HEK293 (cell line): ENCODE results near the gene DDN.

ENCODE experiments used
- CTCF ChIA-PET: fragments of 350-600 bp; formaldehyde crosslinking; extraction: SDS; loops from one replicate; lab custom pipeline; 2021; ENCODE audit warnings: antibody characterized with exemption; lab: Yijun Ruan, JAX
- POLR2A ChIA-PET: fragments of 300-600 bp; formaldehyde crosslinking; extraction: SDS; loops from one replicate; lab custom pipeline; 2020; ENCODE audit warnings: antibody characterized with exemption, inconsistent platforms; lab: Yijun Ruan, JAX
- H3K27ac ChIP-seq: fragments of 200-500 bp; sonication (Bioruptor generic); 2 replicates; pipeline ENCODE4 v1.5.1; 2014; ENCODE audit warnings: low read depth, low read length, control low read depth, inconsistent platforms; ENCODE audit errors: extremely low read depth
- H3K36me3 ChIP-seq, 2 experiments: fragments of 200-500 bp in 1 of 2; sonication (Bioruptor generic) in 1 of 2; 1 replicate in 1 of 2; 2 replicates in 1 of 2; pipeline ENCODE4 v1.5.1; 2014 to 2017; ENCODE audit warnings: inconsistent platforms in 2 of 2, low read length in 2 of 2; ENCODE audit not compliant: control insufficient read depth in 2 of 2, insufficient read depth in 1 of 2
- H3K4me1 ChIP-seq: fragments of 200-500 bp; sonication (Bioruptor generic); 2 replicates; pipeline ENCODE4 v1.5.1; 2014; ENCODE audit warnings: mild to moderate bottlenecking, low read length, inconsistent platforms; ENCODE audit not compliant: control insufficient read depth, insufficient read depth
- H3K4me3 ChIP-seq: 2 replicates; pipeline ENCODE4 v1.5.1; 2011; ENCODE audit warnings: low read depth, mild to moderate bottlenecking, control low read depth, low read length, moderate library complexity
- H3K9me3 ChIP-seq: fragments of 200-500 bp; sonication (Bioruptor generic); 2 replicates; pipeline ENCODE4 v1.5.1; 2014; ENCODE audit warnings: low read depth, low read length, inconsistent platforms; ENCODE audit not compliant: control insufficient read depth, insufficient read depth
- BCL6B ChIP-seq: fragments of 450-650 bp; formaldehyde crosslinking; IDR thresholded peaks from 2 replicates; pipeline ENCODE4 v1.5.1; 2017; ENCODE audit warnings: missing biosample characterization, missing genetic modification characterization
- KLF8 ChIP-seq: fragments of 450-650 bp; formaldehyde crosslinking; IDR thresholded peaks from 2 replicates; pipeline ENCODE4 v1.5.1; 2016; ENCODE audit warnings: missing biosample characterization, missing genetic modification characterization
- MZF1 ChIP-seq: fragments of 450-650 bp; formaldehyde crosslinking; IDR thresholded peaks from 2 replicates; pipeline ENCODE4 v1.5.1; 2017; ENCODE audit warnings: missing biosample characterization, missing genetic modification characterization, borderline replicate concordance
- TCF7L2 ChIP-seq: IDR thresholded peaks from 2 replicates; pipeline ENCODE4 v1.6.1; 2011; ENCODE audit warnings: low read depth, mild to moderate bottlenecking, inconsistent platforms, low read length, moderate library complexity, borderline replicate concordance
- ZBTB26 ChIP-seq: fragments of 450-650 bp; formaldehyde crosslinking; optimal IDR thresholded peaks from 2 replicates; pipeline ENCODE3; 2016; ENCODE audit warnings: missing biosample characterization, mild to moderate bottlenecking, missing genetic modification characterization
- ZNF280D ChIP-seq: fragments of 450-650 bp; formaldehyde crosslinking; IDR thresholded peaks from 2 replicates; pipeline ENCODE4 v1.5.1; 2016; ENCODE audit warnings: missing biosample characterization, missing genetic modification characterization
- ZNF510 ChIP-seq: fragments of 450-650 bp; formaldehyde crosslinking; IDR thresholded peaks from 2 replicates; pipeline ENCODE4 v1.5.1; 2018; ENCODE audit warnings: mild to moderate bottlenecking, missing genetic modification characterization, missing biosample characterization; ENCODE audit not compliant: insufficient replicate concordance
- ZNF521 ChIP-seq: fragments of 450-650 bp; formaldehyde crosslinking; IDR thresholded peaks from 2 replicates; pipeline ENCODE4 v1.5.1; 2017; ENCODE audit warnings: missing biosample characterization, mild to moderate bottlenecking, missing genetic modification characterization
- ZNF560 ChIP-seq: fragments of 450-650 bp; formaldehyde crosslinking; IDR thresholded peaks from 2 replicates; pipeline ENCODE4 v1.5.1; 2017; ENCODE audit warnings: missing biosample characterization, missing genetic modification characterization, borderline replicate concordance
- ZNF596 ChIP-seq: fragments of 450-650 bp; IDR thresholded peaks from 2 replicates; pipeline ENCODE4 v1.5.0; 2018; ENCODE audit warnings: missing biosample characterization, mild to moderate bottlenecking, missing genetic modification characterization, moderate library complexity
- ZSCAN18 ChIP-seq: fragments of 450-650 bp; formaldehyde crosslinking; IDR thresholded peaks from 2 replicates; pipeline ENCODE4 v1.5.1; 2016; ENCODE audit warnings: missing biosample characterization, missing genetic modification characterization
- ZSCAN23 ChIP-seq: fragments of 450-650 bp; formaldehyde crosslinking; IDR thresholded peaks from 2 replicates; pipeline ENCODE4 v1.5.1; 2016; ENCODE audit warnings: missing biosample characterization, missing genetic modification characterization
- TF ChIP-seq, protein P1 (sequence below): sonication (generic); formaldehyde crosslinking; IDR thresholded peaks from 2 replicates; pipeline ENCODE4 v1.8.1; 2022; ENCODE audit warnings: mild to moderate bottlenecking, moderate library complexity, missing genetic modification reagents

Gene DDN

GRCh38 chr12:48980389-48980952 lies 18.7 kb downstream of the DDN start:
- no peak overlapping the region for H3K4me3 ChIP-seq

DNA sequence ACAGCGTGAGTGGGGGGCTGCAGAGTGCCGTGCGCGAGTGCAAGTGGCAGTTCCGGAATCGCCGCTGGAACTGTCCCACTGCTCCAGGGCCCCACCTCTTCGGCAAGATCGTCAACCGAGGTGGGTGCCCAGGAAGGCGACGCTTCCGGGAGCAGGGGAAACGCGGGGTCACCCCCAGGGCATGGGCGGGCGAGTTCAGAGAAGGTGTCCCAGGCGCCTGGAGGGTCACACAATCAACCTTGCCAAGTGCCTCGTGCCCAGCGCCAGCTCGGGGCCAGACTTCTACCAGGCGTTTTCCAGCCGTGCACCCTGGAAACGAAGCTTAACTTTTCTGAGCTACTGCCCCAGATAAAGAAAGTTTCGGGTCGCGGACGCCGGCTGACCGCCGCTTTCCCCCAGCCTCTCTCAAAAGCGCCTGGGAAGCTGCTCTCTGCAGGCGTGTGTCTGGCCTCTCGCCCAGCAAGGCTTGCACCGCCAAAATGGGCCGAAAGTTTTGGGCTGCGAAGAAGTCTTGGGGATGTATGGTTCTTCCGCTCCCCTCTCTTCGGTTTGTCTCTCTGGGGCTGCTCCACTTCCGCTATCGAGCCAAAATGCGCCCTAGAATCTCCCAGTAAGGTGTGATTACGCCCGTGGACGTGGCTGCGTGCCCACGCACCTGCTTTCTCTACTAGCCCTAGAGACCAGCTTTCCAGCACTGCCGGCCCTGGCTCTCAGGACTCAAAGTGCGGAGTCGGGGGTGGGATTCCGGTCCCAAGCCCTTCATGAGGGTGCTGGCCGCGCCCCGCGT lies 19.4 kb downstream of the DDN start:
- H3K27ac ChIP-seq, result no peak overlapping the region
- no peaks in the 10 kb centered on the region for H3K36me3 ChIP-seq
- no peak overlapping the region for H3K4me3 ChIP-seq
- H3K9me3 ChIP-seq, result no peaks in the 10 kb centered on the region
- H3K4me1 ChIP-seq, result no peaks in the 10 kb centered on the region
- ChIA-PET CTCF (interaction anchor here (0.6 to 6.0 kb wide), 7 partner anchors 9 to 96 kb away, joined by 3 to 66 read pairs (median 6); partner anchors contain the start of gene ARF3), POLR2A (interaction anchor here (0.6 kb wide), 1 partner anchor 120 kb away, joined by 3 read pairs; no protein-coding TSS in a partner anchor)
- TF ChIP-seq ZBTB26 (tag by site-specific recombination), result no peak
- TF ChIP-seq ZSCAN18 (tag by site-specific recombination), result no peak
- no peak for TF ChIP-seq ZNF560 (tag by site-specific recombination)
- TF ChIP-seq, protein P1, sequence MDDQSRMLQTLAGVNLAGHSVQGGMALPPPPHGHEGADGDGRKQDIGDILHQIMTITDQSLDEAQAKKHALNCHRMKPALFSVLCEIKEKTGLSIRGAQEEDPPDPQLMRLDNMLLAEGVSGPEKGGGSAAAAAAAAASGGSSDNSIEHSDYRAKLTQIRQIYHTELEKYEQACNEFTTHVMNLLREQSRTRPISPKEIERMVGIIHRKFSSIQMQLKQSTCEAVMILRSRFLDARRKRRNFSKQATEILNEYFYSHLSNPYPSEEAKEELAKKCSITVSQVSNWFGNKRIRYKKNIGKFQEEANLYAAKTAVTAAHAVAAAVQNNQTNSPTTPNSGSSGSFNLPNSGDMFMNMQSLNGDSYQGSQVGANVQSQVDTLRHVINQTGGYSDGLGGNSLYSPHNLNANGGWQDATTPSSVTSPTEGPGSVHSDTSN (CRISPR knock-in tag), result no peak
- TF ChIP-seq ZSCAN23, result no peak
- TF ChIP-seq ZNF596 (tag by site-specific recombination), result no peak
- TF ChIP-seq TCF7L2, result no peak

More at GRCh38 chr12:48980389-48980952, 18.7 kb downstream of the DDN start:
- H3K4me1 ChIP-seq, result no peaks in the 10 kb centered on the region; the same call in 1 of the 2 replicates
- TF ChIP-seq ZNF280D (tag by site-specific recombination), result no peak
- TF ChIP-seq, protein P1 (CRISPR knock-in tag), result no peak
- TF ChIP-seq BCL6B, result no peak
- TF ChIP-seq ZNF521 (tag by site-specific recombination), result no peak
- TF ChIP-seq KLF8 (tag by site-specific recombination), result no peak
- no peak for TF ChIP-seq ZNF510 (tag by site-specific recombination)
- no peak for TF ChIP-seq MZF1 (tag by site-specific recombination)
- TF ChIP-seq, all 188 proteins: peak for 0
- no peaks in the 10 kb centered on the region for H3K36me3 ChIP-seq
- H3K9me3 ChIP-seq, result no peaks in the 10 kb centered on the region
- ChIA-PET POLR2A (interaction anchor here (0.6 kb wide), 1 partner anchor 120 kb away, joined by 3 read pairs; no protein-coding TSS in a partner anchor), CTCF (interaction anchor here (0.6 to 6.0 kb wide), 3 partner anchors 8 to 63 kb away, joined by 3 to 66 read pairs (median 6); no protein-coding TSS in a partner anchor)
- H3K27ac ChIP-seq, result no peak overlapping the region
